HepG2 (cell line): ENCODE results near the gene FGFR3. TPM values are rescaled to one million over a fixed set of nuclear protein-coding genes. Genes with fewer than 3 reads are reported as not detected.

Experiments used
- ATF1 ChIP-seq: IDR thresholded peaks from 2 replicates; pipeline ENCODE4 v1.6.1; 2016; ENCODE audit warnings: mild to moderate bottlenecking, control low read depth
- DMAP1 ChIP-seq: IDR thresholded peaks from 2 replicates; pipeline ENCODE4 v1.6.1; 2016
- E2F1 ChIP-seq: sonication (generic); formaldehyde crosslinking; IDR thresholded peaks from 2 replicates; pipeline ENCODE4 v1.5.0; 2020; ENCODE audit warnings: missing genetic modification reagents
- HINFP ChIP-seq: sonication (generic); formaldehyde crosslinking; IDR thresholded peaks from 2 replicates; pipeline ENCODE4 v1.4.0; 2020; ENCODE audit warnings: low read depth, mild to moderate bottlenecking, missing genetic modification reagents
- KDM3A ChIP-seq: IDR thresholded peaks from 2 replicates; pipeline ENCODE4 v1.6.1; 2018; ENCODE audit warnings: low read depth, missing compliant biosample characterization
- MBD4 ChIP-seq: IDR thresholded peaks from 2 replicates; pipeline ENCODE4 v1.6.1; 2012; ENCODE audit warnings: low read length, inconsistent platforms, borderline replicate concordance
- MIXL1 ChIP-seq: IDR thresholded peaks from 2 replicates; pipeline ENCODE4 v1.6.1; 2016
- SRSF4 ChIP-seq: fragments of 200-400 bp; formaldehyde crosslinking; IDR thresholded peaks from one replicate; pipeline ENCODE4 v1.6.1; 2018; ENCODE audit warnings: mild to moderate bottlenecking, low read depth, low read length, moderate library complexity; ENCODE audit not compliant: poor library complexity, severe bottlenecking
- SSRP1 ChIP-seq: IDR thresholded peaks from 2 replicates; pipeline ENCODE4 v1.6.1; 2016; ENCODE audit warnings: control low read depth
- TFE3 ChIP-seq: IDR thresholded peaks from 2 replicates; pipeline ENCODE4 v1.6.1; 2016
- ZBTB10 ChIP-seq: sonication (generic); formaldehyde crosslinking; IDR thresholded peaks from 2 replicates; pipeline ENCODE4 v1.4.0; 2020; ENCODE audit warnings: missing genetic modification reagents, borderline replicate concordance
- ZBTB20 ChIP-seq: sonication (generic); formaldehyde crosslinking; IDR thresholded peaks from 2 replicates; pipeline ENCODE4 v1.8.1; 2023; ENCODE audit warnings: missing genetic modification reagents, low read depth, mild to moderate bottlenecking, borderline replicate concordance
- ZBTB42 ChIP-seq: sonication (generic); formaldehyde crosslinking; IDR thresholded peaks from 2 replicates; pipeline ENCODE4 v1.5.0; 2020; ENCODE audit warnings: mild to moderate bottlenecking, missing genetic modification reagents
- ZNF18 ChIP-seq: sonication (generic); formaldehyde crosslinking; IDR thresholded peaks from 2 replicates; pipeline ENCODE4 v1.8.0; 2022; ENCODE audit warnings: mild to moderate bottlenecking, missing genetic modification reagents; ENCODE audit not compliant: insufficient replicate concordance
- ZNF180 ChIP-seq: sonication (generic); formaldehyde crosslinking; IDR thresholded peaks from 2 replicates; pipeline ENCODE4 v1.4.0; 2020; ENCODE audit warnings: low read depth, missing genetic modification reagents, borderline replicate concordance
- ZNF34 ChIP-seq: sonication (generic); formaldehyde crosslinking; IDR thresholded peaks from 2 replicates; pipeline ENCODE4 v1.4.0; 2020; ENCODE audit warnings: mild to moderate bottlenecking, missing genetic modification reagents, borderline replicate concordance
- ZNF770 ChIP-seq: sonication (generic); formaldehyde crosslinking; IDR thresholded peaks from 2 replicates; pipeline ENCODE4 v1.5.0; 2020; ENCODE audit warnings: mild to moderate bottlenecking, missing genetic modification reagents
- ZSCAN9 ChIP-seq: IDR thresholded peaks from 2 replicates; pipeline ENCODE4 v1.6.1; 2016; ENCODE audit warnings: borderline replicate concordance
- polyA plus RNA-seq, 8 experiments: library from polyadenylated mRNA; depleted of rRNA in 3 of 8; stranded (reverse) in 7 of 8; unstranded in 1 of 8; fragments of >200 nt; fragmentation: Illumina TruSeq in 4 of 8; extraction: Trizol in 4 of 8; gene quantifications; 2 replicates each; pipeline versions ENCODE4 v1.2.1 to v1.2.3, GENCODE V29; 2011 to 2016; ENCODE audit warnings: low read depth in 4 of 8, missing spikeins in 1 of 8, mixed read lengths in 1 of 8; ENCODE audit not compliant: insufficient read depth in 1 of 8
- total RNA-seq, 5 experiments: library from RNA; depleted of rRNA; stranded (reverse); fragments of >200 nt; fragmentation: Illumina TruSeq; extraction: Trizol; gene quantifications; 2 replicates each; pipeline ENCODE4 v1.2.3, GENCODE V29; 2016; ENCODE audit warnings: low read depth in 1 of 5

FGFR3 gene
- total and polyA plus RNA-seq, 2 of the 13 experiments (the other 11 are each of a cell fraction or from before 2014, with no cell fraction given) = 103 to 109 TPM

- TF ChIP-seq ZNF18 (CRISPR knock-in tag) (peak; percentile 73), E2F1 (peak; percentile 57; the same call in 1 of the 2 replicates), MIXL1 (CRISPR knock-in tag) (no peak; the same call in 1 of the 2 replicates), ZNF770 (CRISPR knock-in tag) (0 out of 2 replicates have a peak, but pooled peaks have one; percentile 11), MBD4 (no peak), DMAP1 (peak; percentile 88), ZBTB10 (CRISPR knock-in tag) (peak; percentile 86), SSRP1 (CRISPR knock-in tag) (peak; percentile 31; the same call in 1 of the 2 replicates), HINFP (CRISPR knock-in tag) (peak; percentile 98), ATF1 (CRISPR knock-in tag) (no peak), ZSCAN9 (no peak), ZBTB42 (CRISPR knock-in tag) (no peak), ZBTB20 (CRISPR knock-in tag) (peak; percentile 40; the same call in 1 of the 2 replicates), SRSF4 (no peak), ZNF180 (CRISPR knock-in tag) (no peak), ZNF34 (CRISPR knock-in tag) (peak; percentile 58; the same call in 1 of the 2 replicates), KDM3A (CRISPR knock-in tag) (no peak; the same call in 1 of the 2 replicates), TFE3 (no peak)
Measured at GRCh38 chr4:1856071-1856942, 63.2 kb downstream of the FGFR3 start, which contains the start of gene LETM1 (continued).
